HG03575 (cell line): ENCODE data around the gene ZNF91.
"Not testable (repeated sequence)": the region's sequence is repeated elsewhere in the genome, so short reads cannot be mapped to it uniquely, and the experiment has no call there.

Source experiments
- ATAC-seq: cut with Tn5 transposase; IDR thresholded peaks from one replicate; pipeline ENCODE4 v1.9.1; 2021; ENCODE audit not compliant: unreplicated experiment, insufficient number of reproducible peaks, low FRiP score; ENCODE audit errors: extremely low read depth

ZNF91 gene

GRCh38 chr19:23343434-23344010 is 51.7 kb downstream of the ZNF91 start:
- ATAC-seq: no peak

- ATAC-seq: no peak
These were observed 67.1 kb downstream of the ZNF91 start for GRCh38 chr19:23328211-23328610.

- ATAC-seq: no peak
These were observed 73.2 kb downstream of the ZNF91 start for GRCh38 chr19:23321953-23322549.

GRCh38 chr19:23321403-23321802 is 73.9 kb downstream of the ZNF91 start:
- not testable (repeated sequence) for ATAC-seq

- not testable (repeated sequence) for ATAC-seq
These were observed 75.7 kb downstream of the ZNF91 start for GRCh38 chr19:23319571-23319970.

GRCh38 chr19:23318941-23319340 is 76.3 kb downstream of the ZNF91 start:
- ATAC-seq: not testable (repeated sequence)

GRCh38 chr19:23318143-23318542 is 77.1 kb downstream of the ZNF91 start:
- ATAC-seq: no peak

- no peak for ATAC-seq
These were observed 80.0 kb downstream of the ZNF91 start for GRCh38 chr19:23315286-23315685.

GRCh38 chr19:23314505-23315251 is 80.6 kb downstream of the ZNF91 start:
- ATAC-seq: no peak

GRCh38 chr19:23313196-23313595 is 82.1 kb downstream of the ZNF91 start:
- ATAC-seq: no peak

GRCh38 chr19:23312515-23312914 is 82.8 kb downstream of the ZNF91 start:
- ATAC-seq: no peak

GRCh38 chr19:23311551-23311950 is 83.7 kb downstream of the ZNF91 start:
- ATAC-seq: no peak

- ATAC-seq: no peak
These were observed 84.5 kb downstream of the ZNF91 start for GRCh38 chr19:23310729-23311211.

- no peak for ATAC-seq
These were observed 85.3 kb downstream of the ZNF91 start for GRCh38 chr19:23309926-23310325.

- no peak for ATAC-seq
These were observed 89.7 kb downstream of the ZNF91 start for GRCh38 chr19:23305555-23305954.

GRCh38 chr19:23304238-23304637 is 91.0 kb downstream of the ZNF91 start:
- ATAC-seq: no peak

GRCh38 chr19:23294141-23294540 is 101.1 kb downstream of the ZNF91 start:
- ATAC-seq: no peak

GRCh38 chr19:23289966-23290365 is 105.3 kb downstream of the ZNF91 start:
- ATAC-seq: not testable (repeated sequence)
